Breast epithelium (tissue), 3 donors: ENCODE data around the gene ATP9B.

Experiments
- CTCF ChIP-seq, 3 donors: fragments of 450-650 bp; IDR thresholded peaks; one replicate each; pipeline ENCODE4 v1.5.1; 2016 to 2017; ENCODE audit warnings: antibody characterized with exemption in 3 of 3, mild to moderate bottlenecking in 3 of 3, moderate library complexity in 3 of 3
- POLR2A ChIP-seq: fragments of 450-650 bp; IDR thresholded peaks from one replicate; pipeline ENCODE4 v1.6.1; 2016; ENCODE audit warnings: antibody characterized with exemption, mild to moderate bottlenecking, moderate library complexity
- POLR2AphosphoS5 ChIP-seq, 3 donors: sonication (generic); formaldehyde crosslinking; IDR thresholded peaks; one replicate each; pipeline ENCODE4 v1.6.1; 2017; ENCODE audit warnings: antibody characterized with exemption in 3 of 3

DNA sequence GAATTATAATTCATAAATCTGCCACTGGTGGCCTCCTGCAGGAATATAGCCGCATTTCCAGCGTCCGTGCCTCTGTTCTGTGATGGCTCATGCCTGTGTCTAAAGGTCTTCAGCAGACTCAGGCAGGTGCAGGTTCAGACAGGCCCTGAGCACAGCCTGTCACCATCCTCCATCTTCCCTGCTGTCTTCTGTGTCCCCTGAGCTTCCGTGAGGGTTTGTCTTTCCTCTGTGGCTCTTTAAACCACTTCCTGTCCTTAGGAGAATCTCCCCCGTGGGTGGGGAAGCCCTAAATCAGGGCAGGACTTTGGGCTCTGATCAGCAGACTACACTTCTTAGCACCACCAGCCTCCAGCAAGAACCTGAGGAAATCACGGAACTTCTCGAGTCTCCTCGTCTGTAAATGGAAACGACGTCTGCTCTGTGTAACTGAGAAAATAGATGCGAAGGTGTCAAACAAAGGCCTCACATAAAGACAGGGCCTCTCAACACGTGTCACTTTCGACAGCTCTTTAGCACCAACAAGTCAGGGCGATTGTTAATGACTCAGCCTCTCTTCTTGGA, 302.4 kb downstream of the ATP9B start:
- TF ChIP-seq POLR2A (no peak), CTCF (IDR thresholded peaks at IDR 0.05) (no peak), POLR2AphosphoS5 (IDR thresholded peaks at IDR 0.05) (no peak)
